ENCODE data around the gene FOXN1. TPM values are rescaled to one million over a fixed set of nuclear protein-coding genes. Genes with fewer than 3 reads are reported as not detected.
A peak's percentile ranks its signal among the peaks of the same experiment; 100 is the strongest.

Gene FOXN1
- polyA plus RNA-seq, 4 donors, result 0.16 to 0.85 (median 0.58) TPM

GRCh38 chr17:28545141-28545503 lies 39.0 kb downstream of the FOXN1 start:
- DNase-seq (ENCODE audit: low read depth in 4 of 4, low spot score in 3 of 4), result no peak

GRCh38 chr17:28545787-28546415 lies 39.8 kb downstream of the FOXN1 start:
- DNase-seq (ENCODE audit: low read depth in 4 of 4, low spot score in 3 of 4), result no peak

GRCh38 chr17:28547096-28547622 lies 41.0 kb downstream of the FOXN1 start:
- DNase-seq (ENCODE audit: low read depth in 4 of 4, low spot score in 3 of 4), result no peak

DNA sequence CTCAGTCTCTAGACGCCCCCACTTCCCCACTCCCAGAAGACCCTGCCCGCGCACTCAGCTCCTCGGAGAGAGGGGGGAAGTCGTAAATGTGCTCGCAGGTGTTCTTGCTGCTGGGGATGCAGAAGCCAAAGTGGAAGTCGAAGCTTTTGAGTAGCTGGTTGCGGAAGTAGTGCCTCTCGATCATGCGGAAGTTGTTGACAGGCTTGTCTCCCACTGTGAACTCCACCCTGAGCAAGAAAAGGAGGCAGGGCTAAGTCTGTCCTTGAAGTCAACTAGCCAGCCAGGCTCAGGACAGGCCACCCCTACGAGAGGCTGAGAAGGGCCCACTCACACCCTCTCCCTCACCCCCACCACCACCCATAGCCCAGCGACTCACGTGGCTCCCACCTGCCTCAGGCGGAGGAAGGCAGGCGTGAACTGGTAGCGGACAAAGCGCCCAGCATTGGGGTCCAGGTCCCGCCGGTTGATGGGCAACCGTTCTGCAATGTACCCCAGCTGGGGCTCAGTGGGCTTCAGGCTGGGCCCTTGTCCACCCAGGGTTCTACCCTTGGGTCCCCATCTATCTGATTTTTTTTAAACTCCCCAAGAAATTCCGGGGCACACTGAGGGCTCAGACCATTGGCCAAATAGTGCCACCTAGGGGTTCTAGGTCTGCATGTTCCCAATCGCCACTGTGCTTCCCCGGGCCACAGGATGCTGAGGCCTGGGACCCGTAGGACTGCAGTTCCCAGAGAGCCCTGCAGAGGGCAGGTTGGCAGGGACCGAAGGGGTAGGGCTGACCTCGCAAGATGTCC lies 41.7 kb downstream of the FOXN1 start:
- no peak for DNase-seq (ENCODE audit: low read depth in 4 of 4, low spot score in 3 of 4)

DNA sequence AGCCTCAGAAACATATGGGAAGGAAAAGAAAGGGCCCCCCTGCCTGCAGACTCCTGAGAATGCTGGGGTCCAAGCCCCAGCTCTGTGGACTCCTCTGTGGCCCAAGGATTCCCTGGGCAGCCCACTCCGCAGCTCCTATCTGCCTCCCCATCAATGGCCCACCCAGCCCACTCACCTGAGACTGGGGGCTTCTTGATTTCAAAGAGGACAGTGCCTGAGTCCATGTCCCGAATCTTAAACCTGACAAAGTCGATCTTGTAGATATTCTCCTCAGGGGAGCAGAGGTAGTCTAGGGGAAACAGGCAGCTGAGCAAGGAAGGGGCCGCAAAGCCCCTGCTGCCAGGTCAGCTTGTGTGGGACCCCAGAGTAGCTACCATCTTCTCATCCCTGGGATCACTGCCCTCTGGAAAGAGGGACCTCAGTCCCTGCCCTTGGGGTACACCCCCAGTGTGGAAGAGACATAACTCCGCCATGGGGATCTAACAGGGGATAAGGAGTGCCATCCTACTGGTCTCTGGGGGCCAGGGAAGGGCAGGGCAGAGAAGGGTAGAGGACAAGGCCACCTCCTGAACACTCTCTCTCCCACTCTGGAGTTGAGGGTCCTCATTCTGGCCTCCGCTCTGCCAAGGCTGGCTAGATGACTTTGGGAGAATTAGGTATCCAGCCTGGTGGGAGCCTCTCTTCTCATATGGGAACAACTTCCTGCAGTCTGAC lies 42.4 kb downstream of the FOXN1 start:
- no peak for DNase-seq (ENCODE audit: low read depth in 4 of 4, low spot score in 3 of 4)

DNA sequence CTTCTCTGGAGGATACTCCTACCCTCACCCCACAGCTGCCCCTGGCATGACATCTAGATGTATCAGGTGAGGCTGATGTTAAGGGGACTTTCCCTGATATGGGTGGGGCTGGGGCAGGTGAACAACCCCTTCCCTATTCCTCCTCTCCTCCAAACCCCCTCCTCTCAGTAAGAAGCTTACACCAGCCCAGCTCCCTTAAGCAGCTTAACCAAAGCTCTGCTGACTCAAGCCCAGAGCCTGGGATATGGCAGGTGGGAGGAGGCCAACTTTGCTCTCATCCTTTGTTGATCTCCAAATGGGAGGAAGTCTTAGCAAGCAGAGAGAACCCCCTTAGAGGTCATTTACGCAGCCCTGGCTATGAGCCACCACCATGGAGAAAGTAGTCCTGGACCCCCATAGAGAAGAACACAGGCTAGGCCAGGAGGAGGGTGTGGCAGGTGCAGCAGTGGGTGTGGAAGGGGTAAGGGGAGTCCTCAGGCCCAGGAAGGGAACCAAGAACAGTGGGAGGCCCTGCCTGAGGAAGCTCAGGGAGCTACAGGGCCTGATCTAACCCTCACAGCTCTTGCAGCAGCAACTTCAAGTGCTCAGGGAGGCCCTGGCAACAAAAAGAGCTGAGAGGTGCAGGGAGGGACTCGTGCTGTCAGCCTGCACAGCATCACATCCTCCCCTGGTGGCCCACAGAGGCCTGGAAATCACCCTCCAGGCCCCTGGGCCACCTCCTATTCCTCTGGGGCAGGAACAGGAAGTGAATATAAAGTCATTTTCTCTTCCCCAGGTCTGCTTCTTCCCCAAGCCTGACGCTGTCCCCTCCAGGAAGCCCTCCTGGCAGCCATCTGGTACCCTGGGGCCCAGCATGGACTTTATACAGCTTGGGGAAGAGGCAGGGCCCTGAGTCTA lies 43.3 kb downstream of the FOXN1 start:
- DNase-seq (ENCODE audit: low read depth in 4 of 4, low spot score in 3 of 4), result no peak

DNA sequence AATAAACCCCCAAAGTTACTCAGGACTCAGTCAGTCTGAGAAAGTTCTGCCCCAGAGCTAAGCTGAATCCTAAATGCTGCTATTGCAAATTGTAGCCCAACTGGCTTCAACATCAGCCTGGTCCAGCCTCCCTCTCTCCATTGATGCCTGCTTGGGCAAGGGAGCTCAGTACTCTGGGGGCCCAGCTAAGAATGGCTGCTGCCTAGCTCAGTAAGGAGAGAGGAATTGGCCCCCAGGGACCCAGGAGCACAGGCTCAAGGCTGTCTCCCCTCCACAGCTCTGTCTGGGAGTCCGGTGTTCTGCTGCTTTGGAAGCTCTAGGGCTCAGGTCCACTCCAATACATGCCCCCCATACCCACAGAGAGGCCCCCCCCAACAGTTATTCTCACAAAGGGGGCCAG lies 44.7 kb downstream of the FOXN1 start:
- DNase-seq (ENCODE audit: low read depth in 4 of 4, low spot score in 3 of 4), result no peak

DNA sequence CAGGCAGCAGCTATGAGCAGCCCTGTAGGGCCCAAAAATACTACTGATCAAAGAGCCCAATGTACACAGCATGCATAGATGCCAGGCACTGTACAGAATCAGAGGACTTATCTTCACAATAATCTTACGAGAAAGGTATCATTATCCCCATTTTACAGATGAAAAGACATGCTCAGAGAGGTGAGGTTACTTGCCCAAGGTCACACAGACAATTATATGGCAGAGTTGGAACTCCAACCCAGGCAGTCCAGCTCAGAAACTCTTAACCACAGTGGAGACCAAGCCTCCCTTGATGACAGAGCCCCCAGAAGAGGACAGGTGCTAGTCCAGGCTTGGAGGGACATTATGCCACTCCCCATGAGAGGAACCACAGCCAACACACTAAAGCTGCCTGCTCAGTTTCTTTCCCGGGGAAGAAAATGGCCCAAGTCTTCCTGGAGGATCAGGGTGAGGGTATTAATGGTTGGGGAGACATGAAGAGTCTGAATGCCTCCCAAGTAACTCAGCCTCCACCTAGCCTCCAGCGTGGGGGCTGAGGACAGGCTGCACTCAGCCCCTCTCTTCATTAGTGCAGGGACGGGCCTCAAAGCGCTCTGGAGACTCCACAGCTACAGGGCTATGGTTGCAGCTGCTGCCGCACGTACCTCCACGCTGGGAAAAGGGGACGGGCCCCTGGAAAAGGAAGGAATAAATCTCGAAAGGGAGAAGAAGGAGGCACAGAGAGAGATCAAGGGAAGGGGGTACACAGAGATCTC lies 45.5 kb downstream of the FOXN1 start:
- no peak for DNase-seq (ENCODE audit: low read depth in 4 of 4, low spot score in 3 of 4)

GRCh38 chr17:28552176-28552999 lies 46.2 kb downstream of the FOXN1 start, which contains the start of gene UNC119:
TSS of gene UNC119 (minus strand) at chr17:28552624. CDS start at chr17:28552557, 67 bp downstream.
- peak in 3 of 4 donors; percentile 67 to 79 (median 77) for DNase-seq (ENCODE audit: low read depth in 4 of 4, low spot score in 3 of 4)

GRCh38 chr17:28553000-28553505 lies 46.9 kb downstream of the FOXN1 start:
- no peak for DNase-seq (ENCODE audit: low read depth in 4 of 4, low spot score in 3 of 4)

DNA sequence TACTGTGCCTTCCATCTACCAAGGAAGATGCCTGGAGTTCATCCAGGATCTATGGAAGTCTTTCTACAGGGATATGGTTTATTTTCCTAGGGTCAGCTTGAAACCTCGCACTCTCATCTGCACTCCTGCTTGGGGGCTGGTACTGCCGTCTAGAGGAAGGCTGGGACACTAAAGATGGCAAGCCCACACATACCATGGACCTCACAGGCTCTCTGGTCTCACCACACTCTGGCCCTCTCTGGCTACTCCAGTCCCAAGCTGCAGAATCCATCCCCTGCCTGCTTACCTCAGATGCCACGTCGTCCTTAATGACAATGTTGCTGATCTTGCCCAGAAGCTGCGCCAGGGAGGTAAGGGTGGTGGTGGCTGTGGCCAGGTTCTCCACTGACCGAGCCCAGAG lies 48.4 kb downstream of the FOXN1 start:
- DNase-seq (ENCODE audit: low read depth in 4 of 4, low spot score in 3 of 4), result no peak

DNA sequence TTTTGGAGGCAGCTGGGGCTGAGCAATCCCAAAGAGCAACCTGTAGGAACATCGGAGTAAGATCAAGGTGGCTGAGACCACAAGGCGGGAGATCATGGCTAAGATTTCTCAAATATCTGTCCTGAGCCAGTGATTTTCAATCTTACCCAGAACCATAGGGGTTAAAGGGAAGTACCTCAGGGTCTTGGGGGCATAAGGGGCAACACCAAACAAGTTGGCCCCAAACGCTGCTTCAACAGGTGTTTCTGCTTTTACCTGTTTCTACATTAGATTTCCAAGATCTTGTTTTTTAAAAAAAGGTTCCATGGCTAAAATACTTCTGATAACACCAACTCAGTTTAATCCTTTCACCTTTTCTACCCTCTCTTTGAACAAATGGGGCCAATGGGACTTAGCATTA lies 48.9 kb downstream of the FOXN1 start:
- DNase-seq (ENCODE audit: low read depth in 4 of 4, low spot score in 3 of 4), result no peak

GRCh38 chr17:28563475-28563874 lies 57.3 kb downstream of the FOXN1 start:
- no peak for DNase-seq (ENCODE audit: low read depth in 4 of 4, low spot score in 3 of 4)

DNA sequence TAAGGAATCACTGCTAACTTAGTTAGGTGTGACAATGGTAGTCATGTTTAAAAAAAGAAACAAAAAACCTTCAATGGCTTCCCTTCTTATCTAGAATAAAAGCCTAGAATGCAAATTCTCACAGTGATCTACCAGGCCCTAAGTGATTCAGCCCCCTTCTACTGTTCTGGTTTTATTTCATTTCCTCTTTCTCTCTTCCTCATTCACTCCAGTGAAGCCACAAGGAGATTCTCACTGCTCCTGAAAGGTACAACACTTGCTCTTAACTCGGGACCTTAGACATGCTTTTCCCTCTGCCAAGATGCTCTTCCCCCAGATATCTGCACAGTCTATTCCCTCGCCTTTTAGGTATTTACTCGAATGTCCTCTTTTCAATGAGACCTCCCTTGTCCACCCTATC lies 61.5 kb downstream of the FOXN1 start:
- no peak for DNase-seq (ENCODE audit: low read depth in 4 of 4, low spot score in 3 of 4)

- no peak for DNase-seq (ENCODE audit: low read depth in 4 of 4, low spot score in 3 of 4)
These were observed 63.3 kb downstream of the FOXN1 start for GRCh38 chr17:28569446-28569845.

DNA sequence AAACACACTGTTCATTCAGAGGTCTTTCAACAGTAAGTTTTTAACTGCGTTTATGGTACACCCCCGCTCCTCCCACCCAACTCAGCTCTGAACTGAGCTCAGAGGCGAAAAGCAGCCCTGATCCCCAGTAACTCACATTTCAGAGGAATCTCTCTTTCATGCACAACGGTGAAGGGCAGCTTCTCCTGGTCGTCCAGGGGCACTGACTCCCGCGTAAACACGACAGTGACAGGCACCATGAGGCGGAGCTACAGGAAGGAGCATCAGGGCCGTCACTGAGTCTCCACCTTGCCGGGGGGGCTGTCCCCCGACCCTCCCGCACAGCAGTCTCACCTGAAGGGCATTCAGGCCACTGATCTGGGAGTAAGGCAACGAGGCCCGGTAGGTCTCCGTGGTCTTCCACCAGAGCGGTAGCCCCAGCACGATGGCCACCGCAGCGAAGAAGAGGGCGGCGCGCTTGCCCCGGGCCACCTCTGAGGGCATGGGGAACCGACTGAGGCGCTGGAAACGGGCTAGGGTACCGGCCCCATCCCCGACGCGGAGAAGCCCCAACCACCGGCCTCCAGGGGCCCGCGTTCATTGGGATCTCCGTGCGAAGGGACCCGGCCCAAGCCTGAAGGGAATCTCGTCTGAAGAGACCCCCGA lies 64.7 kb downstream of the FOXN1 start:
- no peak for DNase-seq (ENCODE audit: low read depth in 4 of 4, low spot score in 3 of 4)

DNA sequence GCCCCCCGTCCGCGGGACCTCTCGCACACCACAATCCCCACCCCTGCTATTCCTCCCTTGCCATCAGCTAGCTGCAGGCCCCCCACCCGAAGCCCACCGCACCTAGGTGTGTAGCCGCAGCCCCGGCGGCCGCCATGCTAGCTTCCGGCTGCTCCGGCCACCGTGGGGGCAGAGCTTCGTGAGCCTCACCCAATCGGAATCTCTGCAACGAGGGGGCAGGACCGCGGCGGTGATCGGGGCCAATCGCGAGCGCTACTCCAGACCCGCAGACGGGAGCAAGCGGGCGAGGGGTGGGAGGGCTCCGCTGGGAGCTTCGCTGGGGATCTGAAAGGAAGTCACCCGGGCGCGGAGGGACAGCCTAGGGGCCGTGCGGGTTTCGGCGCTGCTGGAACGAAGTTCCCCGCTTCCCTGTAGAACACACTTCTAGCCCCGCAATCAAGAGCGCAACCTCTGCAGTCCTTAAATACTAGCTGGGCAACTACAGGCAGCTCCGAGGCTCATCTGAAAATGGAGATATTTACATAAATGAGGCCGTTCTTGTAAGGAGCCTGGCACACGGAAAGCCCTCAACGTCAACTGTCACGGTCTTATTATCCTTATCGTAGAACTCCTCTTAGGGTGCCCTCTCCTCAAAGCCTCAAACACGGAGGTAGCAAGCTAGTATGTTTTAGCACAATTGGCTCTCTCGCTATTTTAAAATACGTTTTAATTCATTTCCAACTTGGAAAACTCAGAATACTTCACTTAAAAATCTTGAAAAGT lies 65.4 kb downstream of the FOXN1 start, which contains the start of gene PIGS:
Gene PIGS (minus strand): TSS at position 164 of the 762 bp plus-strand sequence. CDS start 28 bp downstream, at position 136.
- DNase-seq (ENCODE audit: low read depth in 4 of 4, low spot score in 3 of 4), result peak; percentile 75 to 82 (median 78)
